ENCODE measurements around the gene UNC13B. TPM values are rescaled to one million over a fixed set of nuclear protein-coding genes. Genes with fewer than 3 reads are reported as not detected.

Gene UNC13B
- total and polyA plus RNA-seq, 9 of the 15 experiments (the other 6 are each of a cell fraction or from before 2014, with no cell fraction given): 2.4 to 11.5 (median 8.6) TPM

DNA sequence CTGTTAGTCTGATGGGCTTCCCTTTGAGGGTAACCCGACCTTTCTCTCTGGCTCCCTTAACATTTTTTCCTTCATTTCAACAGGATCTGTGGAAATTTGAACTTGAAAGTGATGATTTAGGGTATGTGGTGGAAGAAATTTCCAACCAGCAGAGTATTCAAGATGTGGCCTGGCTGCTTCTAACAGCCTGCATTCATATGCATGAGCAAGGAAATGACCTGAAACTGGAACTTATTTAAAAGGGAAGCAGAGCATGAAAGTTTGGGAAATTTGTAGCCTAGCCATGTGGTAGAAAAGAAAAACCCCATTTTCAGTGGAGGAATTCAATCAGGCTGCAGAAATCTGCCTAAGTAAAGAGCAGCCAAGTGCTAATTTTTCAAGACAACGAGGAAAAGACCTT lies 41.7 kb downstream of the UNC13B start (continued):
- no peak for TF ChIP-seq GATAD2B (IDR thresholded peaks at IDR 0.05; ENCODE audit: borderline replicate concordance)
- no peak for TF ChIP-seq ZNF695 (CRISPR knock-in tag; IDR thresholded peaks at IDR 0.05)
- TF ChIP-seq THAP7 (CRISPR knock-in tag; IDR thresholded peaks at IDR 0.05): no peak

DNA sequence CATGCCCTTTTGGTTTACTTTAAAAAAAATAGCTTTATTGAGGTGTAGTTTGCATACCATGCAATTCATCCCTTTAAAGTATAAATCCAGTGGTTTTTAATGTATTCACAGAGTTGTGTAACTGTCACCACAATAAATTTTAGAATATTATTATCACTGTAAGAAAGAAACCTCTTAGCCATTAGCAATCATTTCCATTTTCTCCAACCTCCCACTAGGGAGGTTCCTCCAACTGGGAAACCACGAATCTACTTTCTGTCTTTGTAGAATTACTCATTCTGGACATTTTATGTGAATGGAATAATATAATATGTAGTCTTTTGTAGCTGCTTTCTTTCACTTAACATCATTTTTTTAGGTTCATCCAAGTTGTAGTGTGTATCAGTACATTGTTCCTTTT lies 43.5 kb downstream of the UNC13B start:
- Histone ChIP-seq H3K9ac (ENCODE audit: insufficient read depth in 1 of 2, low read depth in 2 of 2, low read length in 2 of 2) (no peak overlapping the region), H3K27ac (ENCODE audit: extremely low read depth, low read depth, low read length) (no peak overlapping the region), H3K9me3 (replicated peaks; ENCODE audit: control insufficient read depth, insufficient read depth, low read depth, low read length) (no peaks in the 10 kb centered on the region), H3K4me2 (ENCODE audit: insufficient read depth, low read length) (no peak overlapping the region), H3K79me2 (ENCODE audit: control insufficient read depth, insufficient read depth, low read length) (no peaks in the 10 kb centered on the region), H3K4me3 (no peak overlapping the region), H3K36me3 (ENCODE audit: control insufficient read depth, insufficient read depth, low read length) (no peaks in the 10 kb centered on the region), H2AFZ (ENCODE audit: low read depth, low read length) (no peak overlapping the region), H3K9me1 (ENCODE audit: control insufficient read depth, insufficient read depth, low read length) (no peaks in the 10 kb centered on the region), H3K27me3 (ENCODE audit: control insufficient read depth in 2 of 2, insufficient read depth in 2 of 2, low read length in 2 of 2) (no peaks in the 10 kb centered on the region), H4K20me1 (replicated peaks; ENCODE audit: control insufficient read depth, insufficient read depth, low read length) (no peaks in the 10 kb centered on the region), H3K4me1 (replicated peaks in 1 of 2; ENCODE audit: control insufficient read depth in 2 of 2, insufficient read depth in 2 of 2, low read length in 2 of 2) (no peaks in the 10 kb centered on the region)
- ChIA-PET POLR2A (no interaction called here), CTCF (ENCODE audit: low intra/inter-chr PET ratio) (no interaction called here)
- BruUV-seq (replicated peaks): no TSS peak
- in situ Hi-C loops (cut with MboI) (no loop called here), intact Hi-C loops (cut with micrococcal nuclease) (no loop called here)
- no peak for FAIRE-seq
- whole genome bisulfite sequencing (ENCODE audit: insufficient coverage, low coverage, missing lambda C conversion rate): 8% methylated on average over 1 of the region's 1 CpG
- DNase-seq (ENCODE audit: extremely low read depth in 1 of 4, low spot score in 3 of 4): no peak
- TF ChIP-seq CTBP1 (IDR thresholded peaks at IDR 0.05; ENCODE audit: borderline replicate concordance): no peak
- TF ChIP-seq HINFP (tag; conservative IDR thresholded peaks at IDR 0.05; ENCODE audit: low read depth): no peak
- no peak for TF ChIP-seq PYGO2 (tag; IDR thresholded peaks at IDR 0.05)
- no peak for TF ChIP-seq ZSCAN29 (IDR thresholded peaks at IDR 0.05)
- TF ChIP-seq, protein P1, sequence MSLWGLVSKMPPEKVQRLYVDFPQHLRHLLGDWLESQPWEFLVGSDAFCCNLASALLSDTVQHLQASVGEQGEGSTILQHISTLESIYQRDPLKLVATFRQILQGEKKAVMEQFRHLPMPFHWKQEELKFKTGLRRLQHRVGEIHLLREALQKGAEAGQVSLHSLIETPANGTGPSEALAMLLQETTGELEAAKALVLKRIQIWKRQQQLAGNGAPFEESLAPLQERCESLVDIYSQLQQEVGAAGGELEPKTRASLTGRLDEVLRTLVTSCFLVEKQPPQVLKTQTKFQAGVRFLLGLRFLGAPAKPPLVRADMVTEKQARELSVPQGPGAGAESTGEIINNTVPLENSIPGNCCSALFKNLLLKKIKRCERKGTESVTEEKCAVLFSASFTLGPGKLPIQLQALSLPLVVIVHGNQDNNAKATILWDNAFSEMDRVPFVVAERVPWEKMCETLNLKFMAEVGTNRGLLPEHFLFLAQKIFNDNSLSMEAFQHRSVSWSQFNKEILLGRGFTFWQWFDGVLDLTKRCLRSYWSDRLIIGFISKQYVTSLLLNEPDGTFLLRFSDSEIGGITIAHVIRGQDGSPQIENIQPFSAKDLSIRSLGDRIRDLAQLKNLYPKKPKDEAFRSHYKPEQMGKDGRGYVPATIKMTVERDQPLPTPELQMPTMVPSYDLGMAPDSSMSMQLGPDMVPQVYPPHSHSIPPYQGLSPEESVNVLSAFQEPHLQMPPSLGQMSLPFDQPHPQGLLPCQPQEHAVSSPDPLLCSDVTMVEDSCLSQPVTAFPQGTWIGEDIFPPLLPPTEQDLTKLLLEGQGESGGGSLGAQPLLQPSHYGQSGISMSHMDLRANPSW (CRISPR knock-in tag; IDR thresholded peaks at IDR 0.05): no peak
- TF ChIP-seq ZNF699 (CRISPR knock-in tag; IDR thresholded peaks at IDR 0.05; ENCODE audit: insufficient replicate concordance): no peak
- TF ChIP-seq FOXK1 (CRISPR knock-in tag; IDR thresholded peaks at IDR 0.05; ENCODE audit: borderline replicate concordance): no peak
- TF ChIP-seq, protein P2, sequence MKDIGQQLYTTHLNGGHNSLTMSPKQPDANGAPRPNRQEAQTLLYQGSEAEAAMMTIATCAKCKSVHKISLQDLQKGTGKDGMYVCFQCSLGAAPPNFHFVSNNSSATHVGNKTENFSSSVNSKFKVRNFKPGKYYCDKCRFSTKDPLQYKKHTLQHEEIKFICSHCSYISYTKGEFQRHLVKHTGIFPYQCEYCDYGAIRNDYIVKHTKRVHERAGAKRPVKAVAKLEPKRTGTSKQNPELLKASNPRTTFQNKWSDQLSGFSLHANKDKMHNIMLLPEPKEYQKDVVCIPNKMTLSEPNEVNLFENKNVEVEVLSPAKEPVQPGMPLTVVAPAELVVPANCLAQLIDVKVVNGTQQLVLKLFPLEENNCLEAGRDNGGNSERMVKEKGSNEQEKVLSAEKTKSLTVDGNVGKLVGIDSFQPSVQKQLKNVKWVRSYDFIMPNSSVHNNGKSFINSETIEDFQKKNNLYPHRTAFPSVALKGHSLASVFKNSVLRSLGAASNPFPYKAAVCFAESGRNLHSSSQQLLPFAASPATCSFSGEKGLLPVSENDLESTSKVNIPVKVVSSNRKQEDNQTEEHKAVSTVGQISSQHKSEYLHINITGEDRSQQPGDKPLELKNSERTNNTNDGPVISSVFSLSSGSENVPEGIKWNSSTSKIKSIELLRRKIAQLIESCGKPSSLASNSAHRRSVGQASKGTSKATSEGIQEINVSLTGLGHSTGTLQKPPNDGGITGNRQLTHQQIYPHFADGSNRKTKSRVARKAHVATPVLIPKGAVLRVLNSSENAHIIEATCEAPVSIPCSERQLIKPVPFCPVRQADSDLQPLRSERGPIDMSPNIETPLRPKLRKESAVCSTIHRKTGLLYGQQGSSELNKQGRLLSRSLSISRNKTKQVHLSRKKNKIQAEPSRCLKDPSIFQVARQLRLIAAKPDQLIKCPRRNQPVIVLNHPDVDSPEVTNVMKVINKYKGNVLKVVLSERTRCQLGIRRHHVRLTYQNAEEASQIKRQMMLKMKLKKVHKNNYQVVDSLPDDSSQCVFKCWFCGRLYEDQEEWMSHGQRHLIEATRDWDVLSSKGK (CRISPR knock-in tag; IDR thresholded peaks at IDR 0.05): no peak
- no peak for ATAC-seq
